Heart left ventricle (tissue), 16 donors: ENCODE measurements around the gene LYPD1. TPM values are rescaled to one million over a fixed set of nuclear protein-coding genes. Genes with fewer than 3 reads are reported as not detected.
A peak's percentile ranks its signal among the peaks of the same experiment; 100 is the strongest.

Experiments
- ATAC-seq, 4 donors: fragments of 200-7000 bp; cut with Tn5 transposase; one replicate each; pipeline ENCODE4 v1.9.1; 2020 to 2022; ENCODE audit warnings: moderate library complexity in 4 of 4, mild to moderate bottlenecking in 3 of 4, moderate number of reproducible peaks in 1 of 4
- DNase-seq, 5 donors: peaks; one replicate each; pipeline ENCODE4 v3.0.0-alpha.2; 2020
- H3K27ac ChIP-seq, 12 donors: fragments of 200-600 bp; sonication (generic) in 4 of 12; one replicate each; pipeline versions ENCODE4 v1.5.0 to v1.8.0; 2016 to 2022; ENCODE audit warnings: mild to moderate bottlenecking in 2 of 12
- H3K27me3 ChIP-seq, 9 donors: fragments of 200-600 bp; sonication (generic) in 2 of 9; one replicate each; pipeline versions ENCODE4 v1.5.1 to v1.8.0; 2016 to 2022; ENCODE audit warnings: mild to moderate bottlenecking in 3 of 9
- H3K36me3 ChIP-seq, 9 donors: fragments of 200-600 bp; sonication (generic) in 2 of 9; one replicate each; pipeline versions ENCODE4 v1.5.0 to v1.8.0; 2018 to 2022; ENCODE audit warnings: mild to moderate bottlenecking in 2 of 9
- H3K4me1 ChIP-seq, 12 donors: fragments of 200-600 bp; sonication (generic) in 4 of 12; one replicate each; pipeline versions ENCODE4 v1.5.0 to v1.8.0; 2016 to 2022; ENCODE audit warnings: mild to moderate bottlenecking in 3 of 12
- H3K4me3 ChIP-seq, 12 donors: fragments of 200-600 bp; sonication (generic) in 4 of 12; one replicate each; pipeline versions ENCODE4 v1.5.0 to v1.8.0; 2017 to 2022; ENCODE audit warnings: mild to moderate bottlenecking in 9 of 12, moderate library complexity in 4 of 12
- H3K9me3 ChIP-seq, 12 donors: fragments of 200-600 bp; sonication (generic) in 4 of 12; one replicate each; pipeline versions ENCODE4 v1.5.0 to v1.8.0; 2016 to 2022; ENCODE audit warnings: mild to moderate bottlenecking in 1 of 12
- POLR2A ChIP-seq, 2 donors: fragments of 450-650 bp; IDR thresholded peaks; one replicate each; pipeline ENCODE4 v1.6.1; 2017; ENCODE audit warnings: antibody characterized with exemption in 2 of 2, mild to moderate bottlenecking in 2 of 2, moderate library complexity in 2 of 2
- whole genome bisulfite sequencing, 4 donors: extraction: QIAGEN DNeasy Blood & Tissue Kit in 2 of 4; methylation state at CpG; one replicate each; pipeline versions ENCODE4 v1.1.5 to v1.1.7; 2013 to 2018; 5-methylcytosine and 5-hydroxymethylcytosine counted together
- intact Hi-C, 10 donors: fragments of 100-400 bp; cut with DNase I; formaldehyde crosslinking; loops; one replicate each; pipeline versions ENCODE4 v1.11.1 to v1.14.2; 2022
- long read RNA-seq, 3 donors: library from polyadenylated mRNA; unstranded; transcript quantifications; one replicate each; pipeline ENCODE4 v2.0.0, GENCODE V29; 2020 to 2021
- polyA plus RNA-seq, 2 donors: library from polyadenylated mRNA; stranded (reverse); fragments of 200-250 nt; gene quantifications; one replicate each; pipeline ENCODE4 v1.2.3, GENCODE V29; 2013
- total RNA-seq, 9 donors: library from RNA; depleted of rRNA in 2 of 9; stranded (reverse); fragments of >200 nt in 2 of 9; fragmentation: NEBNext Ultra II Directional in 3 of 9; extraction: Animal tissue kit (Norgen Biotek cat#: 25700) in 3 of 9; gene quantifications; one replicate each; pipeline versions ENCODE4 v1.1.0 to v1.2.4, GENCODE V29; 2016 to 2023
- TF ChIP-seq, protein P1 (sequence below), 12 donors: fragments of 200-600 bp; sonication (generic) in 4 of 12; IDR thresholded peaks; one replicate each; pipeline versions ENCODE4 v1.5.0 to v1.8.0; 2018 to 2022; ENCODE audit warnings: antibody characterized with exemption in 12 of 12, mild to moderate bottlenecking in 5 of 12
- donor health status: ischemic (EF 13 %, LVEDD 7.1; RV severe dilation, severe dysfunction).
- donor health status: healthy with polysubstance abuse.
- donor health status: DM: no; HTN: yes; CAD: no.
- donor health status: DM: no; HTN: no; CAD: no.
- donor health status: ischemic (EF 25% LVEDD 6.9; RV normal size, moderate dysfunction).
- donor health status: ischemic (EF 25% LVEDD 5.7; RV mildly dilated, moderate dysfunction).
- donor health status: healthy.
- donor health status: DM: yes; HTN: yes; CAD: no.
- donor health status: ischemic (EF 35%, LVEDD 5.7; RV mildly dilated, moderate dysfunction).
- donor health status: nonischemic (EF 11% LVEDD 7.7; RV severe dilation, severe dysfunction).
- donor health status: DM: yes; HTN: yes; CAD: no.
- donor health status: PGD.
- donor health status: ischemic (EF 29% LVEDD 5.4; RV normal size, mild dysfunction).
- donor health status: nonischemic (EF 23%, LVEDD 6.1; RV moderate dilation, normal function).

LYPD1 gene, protein sequence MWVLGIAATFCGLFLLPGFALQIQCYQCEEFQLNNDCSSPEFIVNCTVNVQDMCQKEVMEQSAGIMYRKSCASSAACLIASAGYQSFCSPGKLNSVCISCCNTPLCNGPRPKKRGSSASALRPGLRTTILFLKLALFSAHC
- 1 to 10 TPM in 1 of 9 donors, under 1 TPM in 5, not detected in 3; 0.22 to 1.8 (median 0.39) TPM for total RNA-seq
- under 1 TPM; 0.15 to 0.33 TPM for polyA plus RNA-seq
- long read RNA-seq, donor 1: 0 reads
- long read RNA-seq, donor 2: 0 reads
- long read RNA-seq, donor 3: 0 reads

DNA sequence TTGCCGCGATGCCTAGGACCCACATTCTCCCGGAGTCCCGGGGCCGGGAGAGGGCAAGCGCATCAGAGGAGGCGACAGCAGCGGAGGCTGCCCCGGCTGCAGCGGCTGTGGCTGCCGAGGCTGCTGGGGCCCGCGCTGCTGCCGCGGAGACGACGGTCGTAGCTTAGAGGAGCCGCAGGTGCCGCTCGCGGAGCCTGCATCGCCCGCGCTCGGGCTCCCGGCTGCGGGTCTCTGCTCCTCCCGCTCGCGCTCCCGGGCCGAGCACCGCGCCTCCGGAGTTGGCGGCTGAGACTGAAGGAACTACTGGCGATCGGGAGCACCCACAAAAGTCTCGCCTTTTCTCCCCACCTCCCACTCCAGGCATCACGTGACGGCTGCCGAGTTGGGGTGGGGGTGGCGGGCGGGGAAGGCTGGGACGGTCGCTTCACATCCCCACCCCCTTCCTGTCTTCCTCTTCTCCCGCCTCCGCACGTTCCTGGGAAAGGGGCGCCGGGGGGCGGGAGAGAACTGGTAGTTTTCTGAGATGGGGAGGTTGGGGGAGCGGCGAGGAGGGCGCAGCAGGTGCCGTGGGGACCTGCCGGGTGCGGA, at the start of gene LYPD1:
Gene LYPD1, minus strand, starts transcription at position 298 of the 588 bp plus-strand sequence. Its CDS starts 273 bp downstream, at position 25.
- TF ChIP-seq, protein P1, sequence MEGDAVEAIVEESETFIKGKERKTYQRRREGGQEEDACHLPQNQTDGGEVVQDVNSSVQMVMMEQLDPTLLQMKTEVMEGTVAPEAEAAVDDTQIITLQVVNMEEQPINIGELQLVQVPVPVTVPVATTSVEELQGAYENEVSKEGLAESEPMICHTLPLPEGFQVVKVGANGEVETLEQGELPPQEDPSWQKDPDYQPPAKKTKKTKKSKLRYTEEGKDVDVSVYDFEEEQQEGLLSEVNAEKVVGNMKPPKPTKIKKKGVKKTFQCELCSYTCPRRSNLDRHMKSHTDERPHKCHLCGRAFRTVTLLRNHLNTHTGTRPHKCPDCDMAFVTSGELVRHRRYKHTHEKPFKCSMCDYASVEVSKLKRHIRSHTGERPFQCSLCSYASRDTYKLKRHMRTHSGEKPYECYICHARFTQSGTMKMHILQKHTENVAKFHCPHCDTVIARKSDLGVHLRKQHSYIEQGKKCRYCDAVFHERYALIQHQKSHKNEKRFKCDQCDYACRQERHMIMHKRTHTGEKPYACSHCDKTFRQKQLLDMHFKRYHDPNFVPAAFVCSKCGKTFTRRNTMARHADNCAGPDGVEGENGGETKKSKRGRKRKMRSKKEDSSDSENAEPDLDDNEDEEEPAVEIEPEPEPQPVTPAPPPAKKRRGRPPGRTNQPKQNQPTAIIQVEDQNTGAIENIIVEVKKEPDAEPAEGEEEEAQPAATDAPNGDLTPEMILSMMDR (IDR thresholded peaks at IDR 0.05): no peak
- no peak for TF ChIP-seq POLR2A (IDR thresholded peaks at IDR 0.05)
- ATAC-seq (peak in 3 of 4 donors; percentile 13 to 45 (median 33)), DNase-seq (peak in 1 of 5 donors; percentile 13)
- whole genome bisulfite sequencing, 4 donors: 1% methylated on average over 30 to 59 of the region's 59 CpGs
- Histone ChIP-seq H3K4me1 (peaks cover 0 to 33% (median 17%) of the 10 kb centered on the region in 12 donors), H3K9me3 (no peaks in the 10 kb centered on the region), H3K4me3 (peak within 1 kb of the TSS; percentile 28 to 63 (median 52)), H3K36me3 (no peaks in the 10 kb centered on the region), H3K27ac (no peak within 1 kb of the TSS), H3K27me3 (peaks cover 15 to 61% (median 43%) of the 10 kb centered on the region in 9 donors)
- intact Hi-C loops: loop anchor here in 2 of 10 donors (10.0 kb wide), 2 partner anchors 495 to 1175 kb away; no protein-coding TSS in a partner anchor

DNA sequence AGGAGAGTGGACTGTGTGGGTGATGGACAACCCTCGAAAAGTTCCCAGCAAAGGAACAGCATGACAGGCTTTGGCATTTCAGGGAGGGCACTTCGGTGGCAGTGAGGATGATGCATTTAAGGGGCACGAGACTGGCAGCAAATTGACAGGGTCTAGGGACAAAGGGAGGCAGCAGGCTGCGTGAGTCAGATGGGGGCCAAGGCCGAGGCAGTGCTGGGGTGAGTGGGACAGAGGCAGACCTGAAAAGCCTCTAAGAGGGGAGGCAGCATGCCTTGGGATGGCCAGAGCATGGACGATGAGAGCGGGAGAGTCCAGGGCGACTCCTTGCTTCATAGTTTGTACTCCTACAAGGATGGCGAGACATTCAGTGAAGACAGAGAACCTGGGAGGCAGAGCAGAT, 49.5 kb upstream of the LYPD1 start:
- Histone ChIP-seq H3K4me3 (no peak overlapping the region), H3K27ac (no peak overlapping the region), H3K9me3 (no peaks in the 10 kb centered on the region), H3K4me1 (no peaks in the 10 kb centered on the region), H3K36me3 (no peaks in the 10 kb centered on the region), H3K27me3 (no peaks in the 10 kb centered on the region)
- no peak for DNase-seq
- 81 to 94% (median 90%) methylated on average over 9 of the region's 9 CpGs for WGBS, 4 donors
- ATAC-seq: no peak
- TF ChIP-seq POLR2A (IDR thresholded peaks at IDR 0.05): no peak
- TF ChIP-seq, protein P1 (IDR thresholded peaks at IDR 0.05): no peak
- intact Hi-C loops: loop anchor here in 1 of 10 donors (5.0 kb wide), 1 partner anchor 48 kb away; no protein-coding TSS in a partner anchor

DNA sequence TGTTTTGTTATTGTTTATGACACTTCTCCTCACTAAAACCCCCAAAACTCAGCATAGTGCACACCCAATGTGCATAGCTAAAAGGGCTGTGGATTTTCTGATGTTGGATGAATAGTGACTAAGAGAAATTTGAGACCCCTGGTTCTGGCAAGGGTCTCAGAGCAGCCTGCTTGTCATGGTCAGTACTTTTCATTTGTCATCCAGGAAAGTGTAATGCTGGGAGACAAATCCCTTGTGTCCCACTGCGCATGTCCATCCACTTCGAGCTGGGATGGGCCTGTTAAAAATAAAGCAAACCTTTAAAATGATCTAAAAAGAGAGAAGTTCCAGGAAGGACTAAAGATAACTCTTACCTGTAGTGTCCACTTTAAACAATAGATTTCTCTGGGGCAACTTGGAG, 46.9 kb upstream of the LYPD1 start:
- intact Hi-C loops: loop anchor here in 1 of 10 donors (5.0 kb wide), 1 partner anchor 50 kb away; no protein-coding TSS in a partner anchor
- TF ChIP-seq POLR2A (IDR thresholded peaks at IDR 0.05): no peak
- TF ChIP-seq, protein P1 (IDR thresholded peaks at IDR 0.05): no peak
- no peaks in the 10 kb centered on the region for H3K36me3 ChIP-seq
- H3K4me1 ChIP-seq: no peaks in the 10 kb centered on the region
- no peak overlapping the region for H3K4me3 ChIP-seq
- WGBS, 4 donors: 58 to 73% (median 66%) methylated on average over 2 of the region's 2 CpGs
- H3K27me3 ChIP-seq: no peaks in the 10 kb centered on the region
- H3K27ac ChIP-seq: no peak overlapping the region
- ATAC-seq (no peak), DNase-seq (no peak)
- no peaks in the 10 kb centered on the region for H3K9me3 ChIP-seq
